K562 (cell line): ENCODE data around the gene KCNMB1. TPM values are rescaled to one million over a fixed set of nuclear protein-coding genes. Genes with fewer than 3 reads are reported as not detected.

ENCODE experiments used
- GTF2E2 ChIP-seq: fragments of 200-800 bp; sonication (Bioruptor generic); IDR thresholded peaks from 2 replicates; pipeline ENCODE4 v1.6.1; 2016; ENCODE audit warnings: missing genetic modification characterization, missing compliant biosample characterization
- POLR2H ChIP-seq: IDR thresholded peaks from 2 replicates; pipeline ENCODE4 v1.6.1; 2016; ENCODE audit warnings: missing genetic modification characterization, low read depth, mild to moderate bottlenecking, control low read depth, missing compliant biosample characterization, moderate library complexity
- SMARCA5 ChIP-seq: fragments of 450-650 bp; IDR thresholded peaks from 2 replicates; pipeline ENCODE4 v1.6.1; 2016
- TAF15 ChIP-seq: fragments of 200-400 bp; formaldehyde crosslinking; IDR thresholded peaks from 2 replicates; pipeline ENCODE4 v1.6.1; 2017; ENCODE audit warnings: mild to moderate bottlenecking, low read depth, low read length, moderate library complexity
- ZNF12 ChIP-seq: sonication (generic); formaldehyde crosslinking; IDR thresholded peaks from 2 replicates; pipeline ENCODE4 v1.4.0; 2020; ENCODE audit warnings: mild to moderate bottlenecking, missing genetic modification reagents
- ZNF121 ChIP-seq: sonication (generic); formaldehyde crosslinking; conservative IDR thresholded peaks from 2 replicates; pipeline ENCODE4 v1.8.0; 2022; ENCODE audit warnings: missing genetic modification reagents
- ZNF197 ChIP-seq: fragments of 200-800 bp; sonication (Bioruptor generic); IDR thresholded peaks from 2 replicates; pipeline ENCODE4 v1.6.1; 2016; ENCODE audit warnings: low read depth, missing genetic modification characterization, missing compliant biosample characterization
- polyA plus RNA-seq, 8 experiments: library from polyadenylated mRNA; depleted of rRNA in 4 of 8; stranded (reverse) in 5 of 8; unstranded in 3 of 8; fragments of >200 nt; fragmentation: Nextera tagmentation in 2 of 8; fragmentation: Illumina TruSeq in 1 of 8; extraction: Ambion mirVana in 2 of 8; extraction: Trizol in 1 of 8; gene quantifications; 2 replicates each; pipeline versions ENCODE4 v1.2.1 to v1.2.3, GENCODE V29; 2011 to 2014; ENCODE audit warnings: inconsistent platforms in 1 of 8, missing spikeins in 1 of 8
- total RNA-seq, 7 experiments: library from RNA; depleted of rRNA in 6 of 7; stranded (reverse); fragments of >200 nt in 6 of 7; fragmentation: Illumina TruSeq in 2 of 7; extraction: Trizol in 2 of 7; gene quantifications; 2 replicates each; pipeline versions ENCODE4 v1.2.1 to v1.2.3, GENCODE V29; 2011 to 2021; ENCODE audit warnings: low replicate concordance in 1 of 7
- TF ChIP-seq, protein P1 (sequence below): sonication (generic); formaldehyde crosslinking; IDR thresholded peaks from 2 replicates; pipeline ENCODE4 v1.8.1; 2022; ENCODE audit warnings: missing genetic modification reagents
- TF ChIP-seq, protein P2 (sequence below): sonication (generic); formaldehyde crosslinking; IDR thresholded peaks from 2 replicates; pipeline ENCODE4 v1.8.1; 2023; ENCODE audit warnings: mild to moderate bottlenecking, missing genetic modification reagents
- TF ChIP-seq, protein P3 (sequence below): sonication (generic); formaldehyde crosslinking; IDR thresholded peaks from 2 replicates; pipeline ENCODE4 v1.8.0; 2022; ENCODE audit warnings: mild to moderate bottlenecking, missing genetic modification reagents
- TF ChIP-seq, protein P4 (sequence below): fragments of 450-650 bp; IDR thresholded peaks from 2 replicates; pipeline ENCODE4 v1.6.1; 2016; ENCODE audit warnings: borderline replicate concordance
- TF ChIP-seq, protein P5 (sequence below), 2 experiments: fragments of 450-650 bp; formaldehyde crosslinking in 1 of 2; IDR thresholded peaks; 2 replicates each; pipeline versions ENCODE4 v1.4.0 to v1.6.1; 2014 to 2020; ENCODE audit warnings: mild to moderate bottlenecking in 2 of 2, borderline replicate concordance in 1 of 2, low read depth in 1 of 2

Gene KCNMB1
- total and polyA plus RNA-seq, 9 of the 15 experiments (the other 6 are each of a cell fraction or from before 2014, with no cell fraction given), result not detected

DNA sequence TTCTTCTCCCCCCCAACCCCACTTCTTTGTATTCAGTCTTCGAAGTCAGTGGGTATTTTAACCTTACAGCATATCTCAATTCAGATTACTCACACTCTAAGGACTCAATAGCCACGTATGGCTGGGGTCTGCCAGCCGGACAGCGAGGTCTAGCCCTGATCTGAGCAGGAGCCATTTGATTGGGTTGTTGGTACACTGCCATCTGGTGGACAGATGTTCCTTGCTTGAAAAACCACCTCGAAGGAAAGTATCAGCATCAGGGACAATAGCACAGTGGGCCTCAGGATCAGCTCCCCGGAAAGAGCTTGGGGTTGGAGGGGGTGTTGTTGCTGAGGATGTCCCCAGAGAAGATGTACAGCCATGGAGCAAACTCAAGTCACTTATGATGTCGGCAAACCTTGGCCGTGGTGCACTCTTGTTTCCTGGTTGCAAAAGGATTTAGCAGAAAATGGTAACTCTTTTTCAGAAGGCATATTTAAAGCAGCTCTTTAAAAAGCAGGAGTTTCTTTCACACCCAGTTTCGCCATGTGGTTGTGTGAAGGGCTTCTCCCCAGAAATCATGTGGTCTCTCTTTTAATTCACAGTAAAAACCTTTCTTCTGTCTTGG is 31.7 kb upstream of the KCNMB1 start (continued):
- TF ChIP-seq, protein P1, sequence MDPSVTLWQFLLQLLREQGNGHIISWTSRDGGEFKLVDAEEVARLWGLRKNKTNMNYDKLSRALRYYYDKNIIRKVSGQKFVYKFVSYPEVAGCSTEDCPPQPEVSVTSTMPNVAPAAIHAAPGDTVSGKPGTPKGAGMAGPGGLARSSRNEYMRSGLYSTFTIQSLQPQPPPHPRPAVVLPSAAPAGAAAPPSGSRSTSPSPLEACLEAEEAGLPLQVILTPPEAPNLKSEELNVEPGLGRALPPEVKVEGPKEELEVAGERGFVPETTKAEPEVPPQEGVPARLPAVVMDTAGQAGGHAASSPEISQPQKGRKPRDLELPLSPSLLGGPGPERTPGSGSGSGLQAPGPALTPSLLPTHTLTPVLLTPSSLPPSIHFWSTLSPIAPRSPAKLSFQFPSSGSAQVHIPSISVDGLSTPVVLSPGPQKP (CRISPR knock-in tag), result no peak
- TF ChIP-seq, protein P2, sequence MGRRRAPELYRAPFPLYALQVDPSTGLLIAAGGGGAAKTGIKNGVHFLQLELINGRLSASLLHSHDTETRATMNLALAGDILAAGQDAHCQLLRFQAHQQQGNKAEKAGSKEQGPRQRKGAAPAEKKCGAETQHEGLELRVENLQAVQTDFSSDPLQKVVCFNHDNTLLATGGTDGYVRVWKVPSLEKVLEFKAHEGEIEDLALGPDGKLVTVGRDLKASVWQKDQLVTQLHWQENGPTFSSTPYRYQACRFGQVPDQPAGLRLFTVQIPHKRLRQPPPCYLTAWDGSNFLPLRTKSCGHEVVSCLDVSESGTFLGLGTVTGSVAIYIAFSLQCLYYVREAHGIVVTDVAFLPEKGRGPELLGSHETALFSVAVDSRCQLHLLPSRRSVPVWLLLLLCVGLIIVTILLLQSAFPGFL (CRISPR knock-in tag), result no peak
- TF ChIP-seq GTF2E2 (no peak), ZNF12 (no peak), TAF15 (no peak), ZNF121 (no peak), SMARCA5 (no peak), ZNF197 (CRISPR knock-in tag) (no peak), POLR2H (no peak)
- TF ChIP-seq, protein P3, sequence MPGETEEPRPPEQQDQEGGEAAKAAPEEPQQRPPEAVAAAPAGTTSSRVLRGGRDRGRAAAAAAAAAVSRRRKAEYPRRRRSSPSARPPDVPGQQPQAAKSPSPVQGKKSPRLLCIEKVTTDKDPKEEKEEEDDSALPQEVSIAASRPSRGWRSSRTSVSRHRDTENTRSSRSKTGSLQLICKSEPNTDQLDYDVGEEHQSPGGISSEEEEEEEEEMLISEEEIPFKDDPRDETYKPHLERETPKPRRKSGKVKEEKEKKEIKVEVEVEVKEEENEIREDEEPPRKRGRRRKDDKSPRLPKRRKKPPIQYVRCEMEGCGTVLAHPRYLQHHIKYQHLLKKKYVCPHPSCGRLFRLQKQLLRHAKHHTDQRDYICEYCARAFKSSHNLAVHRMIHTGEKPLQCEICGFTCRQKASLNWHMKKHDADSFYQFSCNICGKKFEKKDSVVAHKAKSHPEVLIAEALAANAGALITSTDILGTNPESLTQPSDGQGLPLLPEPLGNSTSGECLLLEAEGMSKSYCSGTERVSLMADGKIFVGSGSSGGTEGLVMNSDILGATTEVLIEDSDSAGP (CRISPR knock-in tag), result no peak
- TF ChIP-seq, protein P4, sequence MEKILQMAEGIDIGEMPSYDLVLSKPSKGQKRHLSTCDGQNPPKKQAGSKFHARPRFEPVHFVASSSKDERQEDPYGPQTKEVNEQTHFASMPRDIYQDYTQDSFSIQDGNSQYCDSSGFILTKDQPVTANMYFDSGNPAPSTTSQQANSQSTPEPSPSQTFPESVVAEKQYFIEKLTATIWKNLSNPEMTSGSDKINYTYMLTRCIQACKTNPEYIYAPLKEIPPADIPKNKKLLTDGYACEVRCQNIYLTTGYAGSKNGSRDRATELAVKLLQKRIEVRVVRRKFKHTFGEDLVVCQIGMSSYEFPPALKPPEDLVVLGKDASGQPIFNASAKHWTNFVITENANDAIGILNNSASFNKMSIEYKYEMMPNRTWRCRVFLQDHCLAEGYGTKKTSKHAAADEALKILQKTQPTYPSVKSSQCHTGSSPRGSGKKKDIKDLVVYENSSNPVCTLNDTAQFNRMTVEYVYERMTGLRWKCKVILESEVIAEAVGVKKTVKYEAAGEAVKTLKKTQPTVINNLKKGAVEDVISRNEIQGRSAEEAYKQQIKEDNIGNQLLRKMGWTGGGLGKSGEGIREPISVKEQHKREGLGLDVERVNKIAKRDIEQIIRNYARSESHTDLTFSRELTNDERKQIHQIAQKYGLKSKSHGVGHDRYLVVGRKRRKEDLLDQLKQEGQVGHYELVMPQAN, result no peak
- TF ChIP-seq, protein P5, sequence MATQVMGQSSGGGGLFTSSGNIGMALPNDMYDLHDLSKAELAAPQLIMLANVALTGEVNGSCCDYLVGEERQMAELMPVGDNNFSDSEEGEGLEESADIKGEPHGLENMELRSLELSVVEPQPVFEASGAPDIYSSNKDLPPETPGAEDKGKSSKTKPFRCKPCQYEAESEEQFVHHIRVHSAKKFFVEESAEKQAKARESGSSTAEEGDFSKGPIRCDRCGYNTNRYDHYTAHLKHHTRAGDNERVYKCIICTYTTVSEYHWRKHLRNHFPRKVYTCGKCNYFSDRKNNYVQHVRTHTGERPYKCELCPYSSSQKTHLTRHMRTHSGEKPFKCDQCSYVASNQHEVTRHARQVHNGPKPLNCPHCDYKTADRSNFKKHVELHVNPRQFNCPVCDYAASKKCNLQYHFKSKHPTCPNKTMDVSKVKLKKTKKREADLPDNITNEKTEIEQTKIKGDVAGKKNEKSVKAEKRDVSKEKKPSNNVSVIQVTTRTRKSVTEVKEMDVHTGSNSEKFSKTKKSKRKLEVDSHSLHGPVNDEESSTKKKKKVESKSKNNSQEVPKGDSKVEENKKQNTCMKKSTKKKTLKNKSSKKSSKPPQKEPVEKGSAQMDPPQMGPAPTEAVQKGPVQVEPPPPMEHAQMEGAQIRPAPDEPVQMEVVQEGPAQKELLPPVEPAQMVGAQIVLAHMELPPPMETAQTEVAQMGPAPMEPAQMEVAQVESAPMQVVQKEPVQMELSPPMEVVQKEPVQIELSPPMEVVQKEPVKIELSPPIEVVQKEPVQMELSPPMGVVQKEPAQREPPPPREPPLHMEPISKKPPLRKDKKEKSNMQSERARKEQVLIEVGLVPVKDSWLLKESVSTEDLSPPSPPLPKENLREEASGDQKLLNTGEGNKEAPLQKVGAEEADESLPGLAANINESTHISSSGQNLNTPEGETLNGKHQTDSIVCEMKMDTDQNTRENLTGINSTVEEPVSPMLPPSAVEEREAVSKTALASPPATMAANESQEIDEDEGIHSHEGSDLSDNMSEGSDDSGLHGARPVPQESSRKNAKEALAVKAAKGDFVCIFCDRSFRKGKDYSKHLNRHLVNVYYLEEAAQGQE (IDR thresholded peaks at IDR 0.05; ENCODE audit: borderline replicate concordance), result peak; percentile 62; the same call in 1 of the 2 replicates
- TF ChIP-seq, protein P5 (CRISPR knock-in tag; IDR thresholded peaks at IDR 0.05; ENCODE audit: low read depth), result no peak
